ENCODE results near the gene C1orf21.

C1orf21 gene

GRCh38 chr1:184424157-184424556 is 37.3 kb downstream of the C1orf21 start:
- Histone ChIP-seq H4K20me1 (no peaks in the 10 kb centered on the region), H3K9ac (no peak overlapping the region), H3K4me1 (peaks cover 8 to 46% (median 15%) of the 10 kb centered on the region in 10 experiments), H3K4me2 (peak overlapping the region in 2 of 11 experiments; percentile 4 to 39; a peak in 3 of 22 replicates), H3K27ac (no peak overlapping the region), H3K9me3 (replicated peaks in 1 of 11) (peaks cover 0 to 4% (median 0%) of the 10 kb centered on the region in 11 experiments; a peak in 2 of 22 replicates), H3K36me3 (peaks cover 0 to 25% (median 0%) of the 10 kb centered on the region in 11 experiments; a peak in 4 of 22 replicates), H3K4me3 (no peak overlapping the region), H3K27me3 (no peaks in the 10 kb centered on the region)
- no peak for TF ChIP-seq Cebpa-rat (IDR thresholded peaks at IDR 0.05)

GRCh38 chr1:184424945-184425344 is 38.1 kb downstream of the C1orf21 start:
- peaks cover 0 to 27% (median 0%) of the 10 kb centered on the region in 11 experiments; a peak in 4 of 22 replicates for H3K36me3 ChIP-seq
- no peak for TF ChIP-seq Cebpa-rat (IDR thresholded peaks at IDR 0.05)
- H3K4me2 ChIP-seq = peak overlapping the region in 2 of 11 experiments; percentile 4 to 39; a peak in 3 of 22 replicates
- H3K9me3 ChIP-seq (replicated peaks in 1 of 11) = peaks cover 0 to 9% (median 0%) of the 10 kb centered on the region in 11 experiments; a peak in 3 of 22 replicates
- H3K27ac ChIP-seq = no peak overlapping the region
- no peaks in the 10 kb centered on the region for H3K27me3 ChIP-seq
- H4K20me1 ChIP-seq = no peaks in the 10 kb centered on the region
- H3K9ac ChIP-seq = no peak overlapping the region
- H3K4me1 ChIP-seq = peaks cover under 1 to 38% (median 7%) of the 10 kb centered on the region in 10 experiments; a peak in 13 of 20 replicates
- no peak overlapping the region for H3K4me3 ChIP-seq

- no peak overlapping the region for H3K27ac ChIP-seq
- H3K27me3 ChIP-seq = no peaks in the 10 kb centered on the region
- H3K4me2 ChIP-seq = no peak overlapping the region
- peaks cover 0 to 27% (median 0%) of the 10 kb centered on the region in 11 experiments; a peak in 4 of 22 replicates for H3K36me3 ChIP-seq
- no peak overlapping the region for H3K9ac ChIP-seq
- TF ChIP-seq Cebpa-rat (IDR thresholded peaks at IDR 0.05) = no peak
- peaks cover 0 to 31% (median 7%) of the 10 kb centered on the region in 10 experiments; a peak in 8 of 20 replicates for H3K4me1 ChIP-seq
- H3K4me3 ChIP-seq = no peak overlapping the region
- H4K20me1 ChIP-seq = no peaks in the 10 kb centered on the region
- H3K9me3 ChIP-seq (replicated peaks in 1 of 11) = peaks cover 0 to 12% (median 2%) of the 10 kb centered on the region in 11 experiments; a peak in 5 of 22 replicates
Measured at GRCh38 chr1:184425449-184426277, 38.8 kb downstream of the C1orf21 start.

GRCh38 chr1:184426278-184426674 is 39.4 kb downstream of the C1orf21 start:
- H3K27ac ChIP-seq = no peak overlapping the region
- no peak overlapping the region for H3K4me2 ChIP-seq
- no peak overlapping the region for H3K9ac ChIP-seq
- peaks cover 0 to 27% (median 0%) of the 10 kb centered on the region in 11 experiments; a peak in 4 of 22 replicates for H3K36me3 ChIP-seq
- H3K4me3 ChIP-seq = no peak overlapping the region
- TF ChIP-seq Cebpa-rat (IDR thresholded peaks at IDR 0.05) = no peak
- peaks cover 0 to 17% (median 6%) of the 10 kb centered on the region in 11 experiments; a peak in 9 of 22 replicates for H3K9me3 ChIP-seq (replicated peaks in 1 of 11)
- H3K27me3 ChIP-seq = no peaks in the 10 kb centered on the region
- no peaks in the 10 kb centered on the region for H4K20me1 ChIP-seq
- peaks cover 0 to 25% (median 7%) of the 10 kb centered on the region in 10 experiments; a peak in 8 of 20 replicates for H3K4me1 ChIP-seq

GRCh38 chr1:184427722-184428121 is 40.9 kb downstream of the C1orf21 start:
- Histone ChIP-seq H3K4me1 (peaks cover 0 to 26% (median 7%) of the 10 kb centered on the region in 10 experiments; a peak in 8 of 20 replicates), H3K4me2 (peak overlapping the region in 6 of 11 experiments; percentile 2 to 29 (median 6); a peak in 3 of 22 replicates), H3K27me3 (no peaks in the 10 kb centered on the region), H3K9me3 (replicated peaks in 1 of 11) (peaks cover 0 to 17% (median 6%) of the 10 kb centered on the region in 11 experiments; a peak in 9 of 22 replicates), H3K4me3 (no peak overlapping the region), H3K27ac (no peak overlapping the region), H3K9ac (no peak overlapping the region), H3K36me3 (peaks cover 0 to 27% (median 0%) of the 10 kb centered on the region in 11 experiments; a peak in 4 of 22 replicates), H4K20me1 (no peaks in the 10 kb centered on the region)
- TF ChIP-seq Cebpa-rat (IDR thresholded peaks at IDR 0.05) = no peak

GRCh38 chr1:184428604-184429003 is 41.8 kb downstream of the C1orf21 start:
- H3K4me2 ChIP-seq = no peak overlapping the region
- no peak overlapping the region for H3K9ac ChIP-seq
- peaks cover 0 to 17% (median 6%) of the 10 kb centered on the region in 11 experiments; a peak in 9 of 22 replicates for H3K9me3 ChIP-seq (replicated peaks in 1 of 11)
- no peak overlapping the region for H3K4me3 ChIP-seq
- no peak for TF ChIP-seq Cebpa-rat (IDR thresholded peaks at IDR 0.05)
- H3K4me1 ChIP-seq = peaks cover 0 to 28% (median 7%) of the 10 kb centered on the region in 10 experiments; a peak in 8 of 20 replicates
- H3K36me3 ChIP-seq = peaks cover 0 to 27% (median 0%) of the 10 kb centered on the region in 11 experiments; a peak in 4 of 22 replicates
- no peaks in the 10 kb centered on the region for H3K27me3 ChIP-seq
- no peak overlapping the region for H3K27ac ChIP-seq
- H4K20me1 ChIP-seq = 0 out of 22 replicates have a peak, but pooled peaks cover 0 to 3% (median 0%) of the 10 kb centered on the region in 11 experiments

GRCh38 chr1:184429335-184429734 is 42.5 kb downstream of the C1orf21 start:
- Histone ChIP-seq H3K27ac (no peak overlapping the region), H3K9ac (no peak overlapping the region), H3K9me3 (replicated peaks in 1 of 11) (peaks cover 0 to 17% (median 6%) of the 10 kb centered on the region in 11 experiments; a peak in 9 of 22 replicates), H4K20me1 (0 out of 22 replicates have a peak, but pooled peaks cover 0 to 3% (median 0%) of the 10 kb centered on the region in 11 experiments), H3K4me3 (no peak overlapping the region), H3K36me3 (peaks cover 0 to 27% (median 0%) of the 10 kb centered on the region in 11 experiments; a peak in 4 of 22 replicates), H3K4me1 (peaks cover 0 to 21% (median 7%) of the 10 kb centered on the region in 10 experiments; a peak in 8 of 20 replicates), H3K4me2 (no peak overlapping the region), H3K27me3 (no peaks in the 10 kb centered on the region)
- TF ChIP-seq Cebpa-rat (IDR thresholded peaks at IDR 0.05) = no peak

- no peak overlapping the region for H3K4me2 ChIP-seq
- H3K4me3 ChIP-seq = no peak overlapping the region
- TF ChIP-seq Cebpa-rat (IDR thresholded peaks at IDR 0.05) = no peak
- no peaks in the 10 kb centered on the region for H3K27me3 ChIP-seq
- H3K36me3 ChIP-seq = peaks cover 0 to 5% (median 0%) of the 10 kb centered on the region in 11 experiments; a peak in 2 of 22 replicates
- H4K20me1 ChIP-seq = peaks cover 0 to 27% (median 0%) of the 10 kb centered on the region in 11 experiments; a peak in 2 of 22 replicates
- H3K9me3 ChIP-seq (replicated peaks in 1 of 11) = peaks cover 0 to 17% (median 6%) of the 10 kb centered on the region in 11 experiments; a peak in 9 of 22 replicates
- H3K4me1 ChIP-seq = peaks cover 0 to 7% (median 0%) of the 10 kb centered on the region in 10 experiments; a peak in 2 of 20 replicates
- H3K9ac ChIP-seq = no peak overlapping the region
- no peak overlapping the region for H3K27ac ChIP-seq
Measured at GRCh38 chr1:184433956-184434502, 47.2 kb downstream of the C1orf21 start.

Data from BLaER1 treated with 17β-estradiol and CSF1 and Interleukin-3, amounts not matched to agents 10 nM and 100 nM (cell line).